ENCODE data around the gene DSCAML1. TPM values are rescaled to one million over a fixed set of nuclear protein-coding genes. Genes with fewer than 3 reads are reported as not detected.

DSCAML1 gene
- total RNA-seq, 6 experiments from 2014 or later = not detected

- Mint-ChIP-seq H3K4me1 (ENCODE audit: low read depth) (no peaks in the 10 kb centered on the region), H3K9me3 (no peaks in the 10 kb centered on the region), H3K36me3 (ENCODE audit: low read depth) (no peaks in the 10 kb centered on the region), H3K27ac (no peak overlapping the region), H3K27me3 (ENCODE audit: insufficient read depth) (peaks cover 32% of the 10 kb centered on the region), H3K4me3 (no peak overlapping the region)
- TF ChIP-seq CTCF (IDR thresholded peaks at IDR 0.05) = no peak
- no peak for DNase-seq
Observed at GRCh38 chr11:117594721-117595120, 202.3 kb downstream of the DSCAML1 start.

GRCh38 chr11:117593065-117593464, 204.0 kb downstream of the DSCAML1 start:
- TF ChIP-seq CTCF (IDR thresholded peaks at IDR 0.05) = no peak
- H3K4me3 Mint-ChIP-seq = no peak overlapping the region
- H3K27ac Mint-ChIP-seq = no peak overlapping the region
- no peak for DNase-seq
- no peaks in the 10 kb centered on the region for H3K36me3 Mint-ChIP-seq (ENCODE audit: low read depth)
- peaks cover 31% of the 10 kb centered on the region for H3K27me3 Mint-ChIP-seq (ENCODE audit: insufficient read depth)
- H3K4me1 Mint-ChIP-seq (ENCODE audit: low read depth) = no peaks in the 10 kb centered on the region
- H3K9me3 Mint-ChIP-seq = no peaks in the 10 kb centered on the region

GRCh38 chr11:117591316-117592039, 205.5 kb downstream of the DSCAML1 start:
- TF ChIP-seq CTCF (IDR thresholded peaks at IDR 0.05) = no peak
- H3K4me3 Mint-ChIP-seq = no peak overlapping the region
- no peak for DNase-seq
- H3K36me3 Mint-ChIP-seq (ENCODE audit: low read depth) = no peaks in the 10 kb centered on the region
- no peaks in the 10 kb centered on the region for H3K9me3 Mint-ChIP-seq
- peaks cover 42% of the 10 kb centered on the region for H3K27me3 Mint-ChIP-seq (ENCODE audit: insufficient read depth)
- H3K27ac Mint-ChIP-seq = no peak overlapping the region
- H3K4me1 Mint-ChIP-seq (ENCODE audit: low read depth) = no peaks in the 10 kb centered on the region

GRCh38 chr11:117589063-117589462, 208.0 kb downstream of the DSCAML1 start:
- DNase-seq = no peak
- Mint-ChIP-seq H3K4me1 (ENCODE audit: low read depth) (peaks cover 3% of the 10 kb centered on the region), H3K27ac (no peak overlapping the region), H3K4me3 (no peak overlapping the region), H3K36me3 (ENCODE audit: low read depth) (no peaks in the 10 kb centered on the region), H3K27me3 (ENCODE audit: insufficient read depth) (peaks cover 41% of the 10 kb centered on the region), H3K9me3 (no peaks in the 10 kb centered on the region)
- no peak for TF ChIP-seq CTCF (IDR thresholded peaks at IDR 0.05)

- Mint-ChIP-seq H3K4me3 (no peak overlapping the region), H3K36me3 (ENCODE audit: low read depth) (no peaks in the 10 kb centered on the region), H3K27me3 (ENCODE audit: insufficient read depth) (peaks cover 37% of the 10 kb centered on the region), H3K4me1 (ENCODE audit: low read depth) (peaks cover 10% of the 10 kb centered on the region), H3K27ac (no peak overlapping the region), H3K9me3 (no peaks in the 10 kb centered on the region)
- no peak for DNase-seq
- TF ChIP-seq CTCF (IDR thresholded peaks at IDR 0.05) = no peak
Observed at GRCh38 chr11:117588166-117588810, 208.7 kb downstream of the DSCAML1 start.
